B cell (primary cell): Measurements from ENCODE around the gene ZNF106.

Experiments
- CTCF ChIP-seq: fragments of 200-600 bp; IDR thresholded peaks from one replicate; pipeline ENCODE4 v1.8.0; 2022; ENCODE audit warnings: antibody characterized with exemption, mild to moderate bottlenecking
- EZH2 ChIP-seq: IDR thresholded peaks from 2 replicates; pipeline ENCODE4 v1.6.1; 2012; ENCODE audit warnings: borderline replicate concordance, low read depth, mild to moderate bottlenecking, moderate library complexity, low read length; ENCODE audit not compliant: insufficient read depth, poor library complexity, severe bottlenecking

- TF ChIP-seq CTCF: no peak
- no peak for TF ChIP-seq EZH2
Measured at GRCh38 chr15:42392309-42393024, 98.5 kb downstream of the ZNF106 start.
